AG09319 (cell line): ENCODE data around the gene CLPTM1L.

Experiments used
- DNase-seq: peaks from one replicate; pipeline ENCODE4 v3.0.0-alpha.2; 2010; ENCODE audit warnings: low read depth; ENCODE audit errors: extremely low read depth
- CTCF ChIP-seq: IDR thresholded peaks from 2 replicates; pipeline ENCODE4 v1.5.1; 2011; ENCODE audit warnings: low read depth, mild to moderate bottlenecking, inconsistent platforms, low read length, moderate library complexity

Gene CLPTM1L

GRCh38 chr5:1311439-1312055, 33.4 kb downstream of the CLPTM1L start:
- no peak for DNase-seq
- no peak for TF ChIP-seq CTCF

DNA sequence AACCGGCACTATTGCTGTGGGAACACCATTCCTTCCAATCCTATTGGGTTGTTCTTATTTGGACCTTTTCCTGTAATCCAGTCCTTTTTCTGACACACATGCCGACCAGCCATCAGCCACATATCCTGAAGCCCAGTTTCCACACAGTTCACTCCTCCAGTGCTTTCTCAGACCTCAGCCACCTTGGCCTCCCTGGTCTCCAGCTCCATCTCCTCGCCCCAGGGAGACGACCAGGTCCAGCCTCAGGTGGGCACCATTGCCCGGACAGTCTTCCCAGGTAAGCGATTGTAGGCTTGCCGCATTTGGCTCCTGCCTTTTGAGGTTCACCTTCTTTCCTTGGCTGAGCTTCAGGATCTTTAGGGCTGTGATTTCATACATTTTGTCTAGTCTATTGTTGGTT, 34.8 kb downstream of the CLPTM1L start:
- no peak for DNase-seq
- no peak for TF ChIP-seq CTCF

- TF ChIP-seq CTCF: no peak
- DNase-seq: no peak
Observed at GRCh38 chr5:1304033-1304432, 40.9 kb downstream of the CLPTM1L start.

- no peak for TF ChIP-seq CTCF
- DNase-seq: no peak
Observed at GRCh38 chr5:1302258-1302657, 42.6 kb downstream of the CLPTM1L start.

DNA sequence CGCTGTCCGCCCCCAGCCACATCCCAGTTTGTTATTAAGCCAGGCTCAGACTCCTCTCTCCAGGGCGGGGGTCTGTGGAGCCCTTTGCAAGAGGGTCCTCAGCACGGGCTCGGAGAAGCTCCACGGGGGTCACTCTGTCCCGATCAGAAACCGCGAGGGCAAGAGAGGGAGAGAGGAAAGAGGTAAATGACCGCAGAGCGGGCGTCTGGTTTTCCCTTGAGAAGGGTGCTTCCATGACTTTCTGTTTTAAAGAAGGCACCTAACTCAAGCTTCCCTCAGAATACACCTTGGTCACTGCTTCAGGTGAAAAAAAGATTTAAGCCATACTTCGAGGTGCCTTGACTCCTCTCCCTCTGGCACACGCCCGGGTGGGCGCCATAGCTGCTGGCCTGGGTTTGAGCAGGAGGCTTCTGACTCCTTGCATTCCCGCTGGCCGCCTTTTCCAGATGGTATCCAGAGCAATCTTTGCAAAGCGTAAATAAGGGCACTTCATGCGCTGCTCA, 44.3 kb downstream of the CLPTM1L start:
- TF ChIP-seq CTCF: no peak

GRCh38 chr5:1299961-1300360, 44.9 kb downstream of the CLPTM1L start:
- DNase-seq: no peak

More for the DNA sequence above, 44.3 kb downstream of the CLPTM1L start:
- DNase-seq: no peak

GRCh38 chr5:1299511-1299850, 45.4 kb downstream of the CLPTM1L start:
- DNase-seq: no peak
- no peak for TF ChIP-seq CTCF

More at GRCh38 chr5:1299961-1300360, 44.9 kb downstream of the CLPTM1L start:
- no peak for TF ChIP-seq CTCF
